Mammary epithelial cell (primary cell): ENCODE data around the gene RFTN1.

ENCODE experiments used
- CTCF ChIP-seq, 2 donors: IDR thresholded peaks in 1 of 2; conservative IDR thresholded peaks in 1 of 2; 2 replicates each; pipeline ENCODE4 v1.5.1; 2011 to 2012; ENCODE audit warnings: inconsistent platforms in 2 of 2, low read length in 2 of 2, mild to moderate bottlenecking in 2 of 2, control low read depth in 1 of 2, low read depth in 1 of 2; ENCODE audit not compliant: insufficient read depth in 1 of 2; ENCODE audit errors: extremely low read depth in 1 of 2
- EZH2 ChIP-seq: IDR thresholded peaks from 2 replicates; pipeline ENCODE4 v1.6.1; 2012; ENCODE audit warnings: low read length, inconsistent platforms, borderline replicate concordance

DNA sequence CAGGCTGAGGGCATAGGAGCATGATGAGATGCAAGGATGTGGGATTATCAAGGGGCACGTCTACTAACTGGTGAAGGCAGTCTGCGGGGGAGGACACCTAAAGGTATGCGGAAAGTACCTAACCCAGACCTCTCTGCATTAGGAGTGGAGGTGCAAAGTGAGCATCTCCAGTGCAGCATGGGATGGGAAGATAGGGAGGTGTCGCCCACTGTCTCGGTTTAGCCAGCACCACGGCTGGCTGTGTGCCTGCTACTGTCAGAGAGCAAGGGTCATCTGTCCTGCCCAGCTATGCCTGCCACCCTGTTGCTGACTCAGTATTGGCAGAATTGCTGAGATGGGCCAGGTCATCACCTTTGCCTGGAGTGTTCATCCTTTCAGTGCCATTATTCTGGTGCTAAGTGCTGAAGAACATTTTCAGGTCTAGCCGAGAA lies 208.4 kb downstream of the RFTN1 start:
- TF ChIP-seq CTCF (conservative IDR thresholded peaks at IDR 0.05 in 1 of 2, IDR thresholded peaks at IDR 0.05 in 1 of 2; ENCODE audit: extremely low read depth in 1 of 2, insufficient read depth in 1 of 2, low read depth in 1 of 2, low read length in 2 of 2) (no peak), EZH2 (no peak)
